ENCODE data around the gene WDR70. TPM values are rescaled to one million over a fixed set of nuclear protein-coding genes. Genes with fewer than 3 reads are reported as not detected.

Gene WDR70
- total and polyA plus RNA-seq, 10 of the 15 experiments (the other 5 are each of a cell fraction or from before 2014, with no cell fraction given): 10.9 to 33.6 (median 29.1) TPM

GRCh38 chr5:37552161-37552560 is 173.0 kb downstream of the WDR70 start (continued):
- TF ChIP-seq STAT3 (IDR thresholded peaks at IDR 0.05; ENCODE audit: low read depth, low read length): no peak

DNA sequence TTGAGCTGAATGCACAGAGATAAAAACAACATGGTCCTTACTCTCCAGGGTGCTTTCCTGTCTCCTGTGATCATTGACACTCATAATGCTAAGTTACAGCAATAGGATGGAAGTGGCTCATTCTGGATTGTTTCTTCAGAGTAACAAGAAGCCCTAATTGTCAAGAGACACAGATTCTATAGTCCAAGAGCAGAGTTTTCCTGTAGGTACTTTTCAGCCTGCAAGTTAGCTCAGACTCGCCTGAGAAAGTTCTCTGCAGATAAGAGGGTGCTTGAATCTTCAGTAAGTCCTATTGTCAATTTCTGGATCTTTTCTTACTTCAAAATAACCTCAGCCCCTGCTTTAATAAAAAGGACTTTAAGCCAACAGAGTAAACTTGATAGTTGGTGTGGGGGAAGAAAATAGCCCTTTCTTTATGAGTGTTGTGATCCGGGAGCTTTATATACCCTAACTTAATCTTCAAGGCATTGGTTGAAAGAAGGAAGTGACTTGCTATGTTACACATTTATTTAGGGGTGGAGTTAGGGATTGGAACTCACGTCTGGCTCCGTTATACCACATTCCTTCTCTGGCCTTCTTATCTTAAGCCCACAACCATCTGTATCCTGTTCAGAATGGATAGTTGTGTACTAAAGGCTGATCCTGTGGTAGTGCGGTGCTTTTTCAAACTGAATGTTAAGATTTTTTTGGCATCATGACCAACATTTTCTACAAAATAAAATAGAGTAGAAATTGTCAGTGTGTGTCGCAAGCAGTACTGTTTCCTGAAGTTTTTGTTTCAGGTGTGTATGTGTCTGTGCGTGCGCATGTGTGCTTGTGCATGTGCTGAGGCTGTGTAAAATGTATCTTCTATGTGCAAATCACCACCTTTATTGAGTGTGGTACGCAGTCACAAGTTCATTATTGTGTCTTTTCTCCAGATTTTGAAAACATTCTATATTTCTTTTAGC is 173.9 kb downstream of the WDR70 start:
- no peak for ATAC-seq
- intact Hi-C loops (cut with micrococcal nuclease; ENCODE audit: unreplicated experiment): no loop called here
- H3K36me3 ChIP-seq (ENCODE audit: control insufficient read depth in 2 of 2, insufficient read depth in 2 of 2, low read length in 1 of 2): no peaks in the 10 kb centered on the region
- H3K27me3 ChIP-seq (replicated peaks in 1 of 2; ENCODE audit: control insufficient read depth in 2 of 2, insufficient read depth in 2 of 2, low read length in 1 of 2): no peaks in the 10 kb centered on the region
- WGBS (ENCODE audit: insufficient coverage, insufficient replicate concordance, low lambda C conversion rate, missing lambda C conversion rate): 90% methylated on average over 9 of the region's 9 CpGs
- H3K4me3 ChIP-seq: no peak overlapping the region
- no peaks in the 10 kb centered on the region for H3K79me2 ChIP-seq (ENCODE audit: control insufficient read depth, insufficient read depth, low read length)
- RAD21 ChIA-PET (ENCODE audit: unreplicated experiment): interaction anchor here (1.0 to 1.9 kb wide), 1 partner anchor 140 kb away, joined by 3 to 8 read pairs; no protein-coding TSS in a partner anchor
- H2AFZ ChIP-seq (ENCODE audit: control insufficient read depth, low read depth, low read length): no peak overlapping the region
- no peak overlapping the region for H3K4me2 ChIP-seq (ENCODE audit: control insufficient read depth, insufficient read depth)
- no peak overlapping the region for H3K9ac ChIP-seq (ENCODE audit: control insufficient read depth, insufficient read depth, low read length)
- in situ Hi-C loops (cut with MboI): no loop called here
- no peaks in the 10 kb centered on the region for H3K4me1 ChIP-seq (ENCODE audit: control insufficient read depth, insufficient read depth, low read length)
- no peak overlapping the region for H3K27ac ChIP-seq (ENCODE audit: control insufficient read depth, insufficient read depth)
- CTCF ChIA-PET: interaction anchor here (0.5 to 2.0 kb wide), 6 partner anchors 10 to 193 kb away, joined by 3 to 14 read pairs (median 4); no protein-coding TSS in a partner anchor
- no peaks in the 10 kb centered on the region for H4K20me1 ChIP-seq (ENCODE audit: control insufficient read depth, insufficient read depth)
- DNase-seq (ENCODE audit: low read depth, low spot score): no peak
- POLR2A ChIA-PET: no interaction called here
- H3K9me3 ChIP-seq (replicated peaks; ENCODE audit: control insufficient read depth, insufficient read depth, low read length): peaks cover 2% of the 10 kb centered on the region; the same call in 1 of the 3 replicates
- FAIRE-seq: no peak
- SMC1A ChIA-PET (ENCODE audit: uncharacterized antibody, unreplicated experiment): interaction anchor here (1.0 to 1.1 kb wide), 2 partner anchors 140 kb away, joined by 3 to 4 read pairs; no protein-coding TSS in a partner anchor
- TF ChIP-seq ZBED1 (IDR thresholded peaks at IDR 0.05; ENCODE audit: borderline replicate concordance) (no peak), MEF2A (IDR thresholded peaks at IDR 0.05; ENCODE audit: insufficient read depth, low read depth, low read length) (no peak), IRF4 (IDR thresholded peaks at IDR 0.05; ENCODE audit: low read depth, low read length) (no peak), ZNF622 (IDR thresholded peaks at IDR 0.05) (no peak), YBX1 (IDR thresholded peaks at IDR 0.05) (no peak)
- no TSS peak for BruUV-seq (replicated peaks)

All from GM12878 (cell line).